22Rv1 (cell line): ENCODE measurements around the gene BACH1.

Source experiments
- H3K27ac ChIP-seq: fragments of 450-650 bp; 2 replicates; pipeline ENCODE4 v1.5.1; 2017
- ZFX ChIP-seq: fragments of 450-650 bp; IDR thresholded peaks from 2 replicates; pipeline ENCODE4 v1.6.1; 2017; ENCODE audit warnings: antibody characterized with exemption, borderline replicate concordance
- TF ChIP-seq, protein P1 (sequence below): fragments of 450-650 bp; IDR thresholded peaks from 2 replicates; pipeline ENCODE4 v1.5.1; 2017; ENCODE audit warnings: mild to moderate bottlenecking

Gene BACH1

DNA sequence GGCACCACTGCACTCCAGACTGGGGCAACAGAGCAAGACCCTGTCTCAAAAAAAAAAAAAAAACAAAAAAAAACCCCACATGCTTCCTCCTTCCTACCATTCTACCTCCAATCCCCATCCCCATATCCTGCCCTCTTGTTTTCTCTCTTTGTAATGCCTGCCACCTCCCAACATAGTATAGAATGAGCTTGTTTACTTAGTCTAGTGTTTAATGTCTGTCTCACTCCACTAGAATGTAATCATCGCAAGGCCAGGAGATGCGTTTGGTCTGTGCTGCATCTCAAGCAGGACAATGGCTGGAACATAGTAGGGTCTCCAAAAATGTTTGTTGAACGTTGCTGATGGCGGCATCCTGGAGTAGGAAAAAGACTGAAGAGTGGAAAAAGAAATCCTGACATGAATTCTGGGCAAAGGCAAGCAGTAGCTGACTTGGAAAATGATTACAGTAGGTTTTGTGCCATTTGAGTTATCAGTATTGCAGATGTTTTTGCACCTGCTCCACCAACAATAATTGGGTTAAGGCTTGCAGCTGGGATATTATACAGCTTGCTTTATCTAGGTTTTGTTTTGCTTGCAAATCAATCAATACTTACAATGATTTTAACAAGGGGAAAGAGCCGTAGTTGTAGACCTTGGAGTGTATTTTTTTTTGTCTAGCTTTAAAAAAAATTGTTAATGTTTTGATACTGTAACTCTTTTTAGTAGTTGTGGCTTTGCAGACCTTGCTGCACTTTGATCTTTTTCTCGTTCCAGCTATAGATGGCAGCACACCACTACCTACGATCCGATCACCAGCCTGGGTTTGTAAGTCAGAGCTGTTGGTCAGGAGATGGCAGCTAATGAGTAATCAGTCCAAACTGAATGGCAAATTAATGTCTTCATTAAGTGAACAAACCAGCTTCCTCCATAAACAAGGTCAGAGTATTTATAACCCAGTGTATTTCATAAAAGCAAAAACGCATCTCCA is 62.4 kb downstream of the BACH1 start:
- H3K27ac ChIP-seq: no peak overlapping the region
- no peak for TF ChIP-seq ZFX
- TF ChIP-seq, protein P1, sequence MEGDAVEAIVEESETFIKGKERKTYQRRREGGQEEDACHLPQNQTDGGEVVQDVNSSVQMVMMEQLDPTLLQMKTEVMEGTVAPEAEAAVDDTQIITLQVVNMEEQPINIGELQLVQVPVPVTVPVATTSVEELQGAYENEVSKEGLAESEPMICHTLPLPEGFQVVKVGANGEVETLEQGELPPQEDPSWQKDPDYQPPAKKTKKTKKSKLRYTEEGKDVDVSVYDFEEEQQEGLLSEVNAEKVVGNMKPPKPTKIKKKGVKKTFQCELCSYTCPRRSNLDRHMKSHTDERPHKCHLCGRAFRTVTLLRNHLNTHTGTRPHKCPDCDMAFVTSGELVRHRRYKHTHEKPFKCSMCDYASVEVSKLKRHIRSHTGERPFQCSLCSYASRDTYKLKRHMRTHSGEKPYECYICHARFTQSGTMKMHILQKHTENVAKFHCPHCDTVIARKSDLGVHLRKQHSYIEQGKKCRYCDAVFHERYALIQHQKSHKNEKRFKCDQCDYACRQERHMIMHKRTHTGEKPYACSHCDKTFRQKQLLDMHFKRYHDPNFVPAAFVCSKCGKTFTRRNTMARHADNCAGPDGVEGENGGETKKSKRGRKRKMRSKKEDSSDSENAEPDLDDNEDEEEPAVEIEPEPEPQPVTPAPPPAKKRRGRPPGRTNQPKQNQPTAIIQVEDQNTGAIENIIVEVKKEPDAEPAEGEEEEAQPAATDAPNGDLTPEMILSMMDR: peak; percentile 38

DNA sequence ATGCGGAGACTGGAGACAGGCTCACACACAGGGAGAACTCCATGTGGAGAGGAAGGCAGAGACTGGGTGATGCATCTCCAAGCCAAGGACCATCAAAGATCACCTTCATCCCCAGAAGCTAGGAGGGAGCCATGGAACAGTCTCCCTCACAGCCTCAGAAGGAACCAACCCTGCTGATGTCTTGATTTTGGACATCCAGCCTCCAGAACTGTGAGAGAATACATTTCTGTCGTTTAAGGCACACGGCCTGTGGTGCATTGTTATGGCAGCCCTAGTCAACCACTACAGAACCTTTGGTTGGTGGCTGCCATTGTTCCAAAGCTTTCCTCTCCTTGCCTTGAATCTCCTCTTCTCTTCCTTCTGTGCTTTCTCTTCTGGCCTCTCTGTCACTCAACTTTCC is 64.0 kb downstream of the BACH1 start:
- H3K27ac ChIP-seq: no peak overlapping the region
- TF ChIP-seq ZFX: no peak
- TF ChIP-seq, protein P1: no peak

DNA sequence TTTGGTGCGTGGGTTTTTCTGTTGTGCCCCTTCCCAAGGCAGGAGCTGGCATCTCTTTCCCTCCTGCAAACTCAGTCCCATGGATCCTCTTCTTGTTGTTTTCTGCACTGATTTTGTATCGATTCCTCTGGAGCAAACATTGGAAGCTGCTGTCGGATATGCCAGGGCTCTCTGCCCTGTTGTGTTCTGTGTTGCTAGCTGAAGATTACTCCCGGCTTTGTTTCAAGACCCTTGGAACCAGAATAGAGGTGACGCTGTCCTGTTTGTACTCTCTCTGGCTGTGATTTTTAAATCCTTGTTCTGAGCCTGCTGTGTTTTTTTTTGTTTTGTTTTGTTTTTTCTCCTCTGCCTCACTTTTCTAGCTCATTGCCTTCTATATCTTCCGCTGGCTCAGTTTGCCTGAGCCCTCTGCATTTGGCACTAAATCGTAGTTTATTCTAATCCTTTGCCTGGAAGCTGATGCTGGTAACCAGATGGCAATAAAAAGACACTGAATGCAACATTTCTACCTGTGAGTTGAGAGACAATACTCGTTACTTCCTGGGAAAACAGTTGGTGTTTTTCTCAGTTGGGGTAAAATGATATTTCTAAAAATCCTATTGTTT is 67.0 kb downstream of the BACH1 start:
- no peak overlapping the region for H3K27ac ChIP-seq
- no peak for TF ChIP-seq ZFX
- TF ChIP-seq, protein P1: no peak

- no peak for TF ChIP-seq ZFX
- TF ChIP-seq, protein P1: no peak
- H3K27ac ChIP-seq: no peak overlapping the region
Observed at GRCh38 chr21:29366532-29366931, 67.8 kb downstream of the BACH1 start.

DNA sequence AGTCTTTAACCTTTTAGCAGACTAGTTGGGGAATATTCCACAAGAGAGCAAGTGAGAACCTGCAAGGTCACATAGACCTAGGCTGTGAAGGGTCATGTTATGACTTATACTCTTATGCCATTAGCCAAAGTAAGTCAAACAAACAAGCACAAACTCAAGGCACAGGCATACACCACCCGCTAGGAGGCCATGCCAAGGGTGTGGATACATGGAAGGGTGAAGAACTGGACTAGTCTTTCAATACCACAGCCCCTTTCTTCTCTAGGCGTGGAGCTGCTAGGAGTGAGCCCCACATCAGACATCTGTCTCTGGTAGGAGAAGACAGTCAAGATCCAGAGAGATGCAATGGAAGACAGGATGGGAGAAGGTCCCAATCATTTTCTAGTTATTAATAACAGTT is 68.6 kb downstream of the BACH1 start:
- no peak for TF ChIP-seq ZFX
- TF ChIP-seq, protein P1: no peak
- H3K27ac ChIP-seq: no peak overlapping the region

DNA sequence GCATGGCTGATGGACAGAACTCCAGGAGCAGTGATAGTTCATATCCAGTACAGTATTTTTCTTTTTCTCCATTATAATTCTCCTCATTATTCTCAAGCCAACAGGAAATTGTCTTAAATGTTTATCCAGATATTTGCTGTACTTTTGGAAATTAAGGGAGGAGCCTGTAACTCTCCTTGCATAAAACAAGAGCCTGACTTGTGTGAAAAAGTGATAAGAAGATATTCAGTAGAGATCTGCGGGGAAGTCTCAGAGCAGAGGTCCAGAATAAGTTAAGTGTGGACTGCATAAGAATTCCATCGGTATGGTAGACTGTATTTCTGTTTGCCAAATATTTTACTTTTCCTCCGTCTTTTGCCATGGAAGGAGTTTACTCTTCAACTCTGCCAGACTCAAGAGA is 70.2 kb downstream of the BACH1 start:
- H3K27ac ChIP-seq: no peak overlapping the region
- TF ChIP-seq, protein P1: no peak
- no peak for TF ChIP-seq ZFX

DNA sequence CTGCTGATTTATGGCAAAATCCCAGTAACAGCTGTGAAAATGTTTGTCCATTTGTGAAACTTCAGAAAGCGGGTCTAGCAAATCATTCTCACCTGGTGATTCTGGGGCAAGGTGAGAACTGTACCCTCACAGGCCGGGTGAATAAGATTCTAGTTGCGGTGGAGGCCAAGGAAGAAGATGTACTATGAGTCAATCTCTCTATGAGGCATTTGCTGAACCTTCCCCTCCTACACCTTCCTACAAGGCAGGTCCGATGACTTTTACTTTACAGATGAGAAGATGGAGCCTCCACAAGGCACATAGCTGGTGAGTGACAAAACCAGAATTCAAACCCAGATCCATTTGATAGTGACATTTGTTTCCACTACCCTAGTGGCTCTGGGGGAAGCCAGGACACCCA is 72.7 kb downstream of the BACH1 start:
- TF ChIP-seq, protein P1: no peak
- TF ChIP-seq ZFX: no peak
- H3K27ac ChIP-seq: no peak overlapping the region
